H1 (cell line): ENCODE results near the gene SNX33.

Source experiments
- ATF2 ChIP-seq: IDR thresholded peaks from 2 replicates; pipeline ENCODE4 v1.6.1; 2012; ENCODE audit warnings: low read length, inconsistent platforms
- CHD1 ChIP-seq: IDR thresholded peaks from 2 replicates; pipeline ENCODE4 v1.6.1; 2012; ENCODE audit warnings: low read depth, low read length, improper control_type of control experiment
- CTBP2 ChIP-seq: IDR thresholded peaks from 2 replicates; pipeline ENCODE4 v1.7.0; 2011; ENCODE audit warnings: borderline replicate concordance, mild to moderate bottlenecking, moderate library complexity, mixed read lengths, low read length; ENCODE audit not compliant: insufficient read depth, insufficient read length
- CTCF ChIP-seq, 3 experiments: IDR thresholded peaks; 1 replicate in 2 of 3; 2 replicates in 1 of 3; pipeline versions ENCODE4 v1.5.1 to v1.6.1; 2011; ENCODE audit warnings: low read length in 3 of 3, mild to moderate bottlenecking in 3 of 3, inconsistent platforms in 2 of 3, low read depth in 1 of 3, moderate library complexity in 1 of 3; ENCODE audit not compliant: insufficient read depth in 1 of 3; ENCODE audit errors: control extremely low read depth in 1 of 3
- EP300 ChIP-seq, 2 experiments: IDR thresholded peaks; 1 replicate in 1 of 2; 2 replicates in 1 of 2; pipeline ENCODE4 v1.6.1; 2011 to 2012; ENCODE audit warnings: low read depth in 2 of 2, low read length in 2 of 2, mild to moderate bottlenecking in 2 of 2, borderline replicate concordance in 1 of 2, inconsistent platforms in 1 of 2, moderate library complexity in 1 of 2
- EZH2 ChIP-seq: fragments of 200-600 bp; sonication (generic); IDR thresholded peaks from 2 replicates; pipeline ENCODE4 v1.7.1; 2012; ENCODE audit warnings: low read depth, mild to moderate bottlenecking, moderate library complexity, low read length, inconsistent platforms; ENCODE audit not compliant: severe bottlenecking
- KDM1A ChIP-seq: fragments of 200-600, 300-600 bp; sonication (generic); IDR thresholded peaks from 2 replicates; pipeline ENCODE4 v1.7.1; 2016; ENCODE audit warnings: mild to moderate bottlenecking, low read length, borderline replicate concordance
- MAFK ChIP-seq: IDR thresholded peaks from 2 replicates; pipeline ENCODE4 v1.6.1; 2012; ENCODE audit warnings: low read depth, mild to moderate bottlenecking, improper control_type of control experiment, low read length
- MAX ChIP-seq: IDR thresholded peaks from 2 replicates; pipeline ENCODE4 v1.6.1; 2012; ENCODE audit warnings: inconsistent platforms
- POLR2A ChIP-seq, 2 experiments: IDR thresholded peaks; 1 replicate in 1 of 2; 2 replicates in 1 of 2; pipeline ENCODE4 v1.6.1; 2011; ENCODE audit warnings: low read depth in 2 of 2, low read length in 2 of 2, mild to moderate bottlenecking in 2 of 2; ENCODE audit errors: control extremely low read depth in 1 of 2
- POLR2AphosphoS5 ChIP-seq: IDR thresholded peaks from 2 replicates; pipeline ENCODE4 v1.6.1; 2011; ENCODE audit warnings: low read depth, low read length
- RFX5 ChIP-seq: IDR thresholded peaks from 2 replicates; pipeline ENCODE4 v1.6.1; 2011; ENCODE audit warnings: low read depth, low read length, improper control_type of control experiment, borderline replicate concordance
- YY1 ChIP-seq: IDR thresholded peaks from 2 replicates; pipeline ENCODE4 v1.6.1; 2011; ENCODE audit warnings: low read depth, mild to moderate bottlenecking, low read length
- ZNF274 ChIP-seq: IDR thresholded peaks from 2 replicates; pipeline ENCODE4 v1.7.0; 2012; ENCODE audit warnings: low read length, borderline replicate concordance; ENCODE audit errors: extremely low read depth

- no peak for TF ChIP-seq MAFK
- no peak for TF ChIP-seq KDM1A
- TF ChIP-seq RFX5: no peak
- TF ChIP-seq ATF2: no peak
- TF ChIP-seq ZNF274: no peak
- TF ChIP-seq MAX: no peak
- TF ChIP-seq EP300 (IDR thresholded peaks at IDR 0.05; ENCODE audit: borderline replicate concordance in 1 of 2, low read depth in 2 of 2, low read length in 2 of 2): no peak
- TF ChIP-seq CTCF (IDR thresholded peaks at IDR 0.05; ENCODE audit: control extremely low read depth in 1 of 3, insufficient read depth in 1 of 3, low read depth in 1 of 3, low read length in 3 of 3): no peak
- no peak for TF ChIP-seq EZH2
- TF ChIP-seq YY1: no peak
- TF ChIP-seq CTBP2: no peak
- TF ChIP-seq POLR2AphosphoS5: no peak
- no peak for TF ChIP-seq CHD1
- TF ChIP-seq POLR2A (IDR thresholded peaks at IDR 0.05; ENCODE audit: control extremely low read depth in 1 of 2, low read depth in 2 of 2, low read length in 2 of 2): no peak
Observed at GRCh38 chr15:75663931-75664421, 16.3 kb downstream of the SNX33 start.
